Ishikawa (cell line): ENCODE data around the gene OPCML.

Experiments used
- FOXM1 ChIP-seq: IDR thresholded peaks from 2 replicates; pipeline ENCODE4 v1.6.1; 2012; ENCODE audit warnings: low read depth, borderline replicate concordance
- REST ChIP-seq: IDR thresholded peaks from 2 replicates; pipeline ENCODE4 v1.6.1; 2012; ENCODE audit warnings: low read depth, mild to moderate bottlenecking
- TEAD4 ChIP-seq: IDR thresholded peaks from 2 replicates; pipeline ENCODE4 v1.6.1; 2012

DNA sequence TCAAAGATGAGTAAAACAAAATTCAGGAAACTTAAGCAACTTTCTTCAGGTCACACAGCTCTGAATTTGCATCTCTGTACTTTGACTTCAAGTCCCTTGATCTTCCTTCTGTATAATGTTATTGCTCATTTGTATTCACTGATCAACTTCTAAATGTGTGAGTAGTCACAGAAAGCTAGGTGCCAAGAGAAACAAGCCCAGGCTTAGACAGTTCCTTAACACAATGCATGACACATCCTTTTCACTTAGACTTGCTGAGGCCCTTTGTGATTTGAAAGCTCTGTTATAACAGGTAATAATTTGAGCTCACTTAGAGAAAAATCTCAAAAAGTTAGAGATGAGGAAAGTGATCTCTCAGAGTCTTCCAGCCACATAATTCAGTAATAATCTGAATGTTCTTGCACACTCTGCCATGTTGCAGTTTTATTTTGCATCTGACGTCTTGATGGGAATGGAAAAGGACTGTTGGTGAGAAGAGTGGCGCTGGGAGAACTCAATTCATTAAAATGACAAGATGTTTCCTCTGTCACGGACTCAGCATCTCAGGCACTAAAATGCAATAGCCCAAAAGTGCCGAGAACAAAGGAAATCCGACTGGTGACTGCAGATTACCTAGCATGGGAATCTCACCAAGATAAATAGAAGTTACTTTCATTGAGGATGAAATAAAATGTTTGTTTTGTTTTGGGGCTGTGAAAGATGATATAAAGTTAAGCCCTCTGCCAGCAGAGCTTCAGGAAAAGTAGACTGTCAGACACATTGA is 665.3 kb downstream of the OPCML start:
- no peak for TF ChIP-seq TEAD4
- TF ChIP-seq REST: no peak
- TF ChIP-seq FOXM1: no peak
